GM19372 (cell line): ENCODE data around the gene CATSPERD.
"Not testable (repeated sequence)": the region's sequence is repeated elsewhere in the genome, so short reads cannot be mapped to it uniquely, and the experiment has no call there.

Experiments used
- ATAC-seq: cut with Tn5 transposase; IDR thresholded peaks from one replicate; pipeline ENCODE4 v1.9.1; 2021; ENCODE audit warnings: mild to moderate bottlenecking, low read depth, moderate library complexity; ENCODE audit not compliant: unreplicated experiment

The CATSPERD gene

DNA sequence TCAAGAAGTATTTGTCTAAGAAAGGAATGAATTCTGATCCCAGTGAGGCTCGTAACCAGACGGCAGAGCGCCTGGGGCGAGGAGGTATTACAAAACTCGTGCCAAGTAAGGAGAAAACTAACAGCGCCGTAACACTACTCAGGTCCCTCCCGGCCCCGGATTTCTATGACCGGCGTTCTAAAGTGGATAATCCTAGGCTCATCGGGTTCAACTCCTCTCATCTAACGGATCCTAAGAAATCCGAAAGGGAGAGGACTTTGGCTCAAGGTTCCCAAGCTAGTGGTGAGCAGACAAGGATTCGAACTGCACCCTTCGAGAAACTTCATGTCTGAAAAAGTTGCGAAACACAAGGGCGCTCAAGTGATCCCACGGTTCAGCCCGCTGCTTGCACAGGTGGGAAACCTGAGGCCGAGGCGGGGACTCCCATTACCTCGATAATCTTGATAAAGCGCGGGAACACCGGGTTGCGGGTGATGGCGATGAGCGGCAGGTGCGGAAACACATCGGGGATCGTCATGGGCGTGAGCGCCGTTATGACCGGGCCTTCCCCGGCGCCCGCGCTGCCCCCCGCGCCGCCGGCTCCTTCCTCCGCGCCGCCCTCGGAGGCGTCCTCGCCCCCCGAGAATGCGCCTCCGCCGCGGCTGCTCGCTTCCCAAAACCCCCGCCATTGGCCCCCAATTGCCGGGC, 1.0 kb upstream of the CATSPERD start:
- peak; percentile 2 for ATAC-seq

DNA sequence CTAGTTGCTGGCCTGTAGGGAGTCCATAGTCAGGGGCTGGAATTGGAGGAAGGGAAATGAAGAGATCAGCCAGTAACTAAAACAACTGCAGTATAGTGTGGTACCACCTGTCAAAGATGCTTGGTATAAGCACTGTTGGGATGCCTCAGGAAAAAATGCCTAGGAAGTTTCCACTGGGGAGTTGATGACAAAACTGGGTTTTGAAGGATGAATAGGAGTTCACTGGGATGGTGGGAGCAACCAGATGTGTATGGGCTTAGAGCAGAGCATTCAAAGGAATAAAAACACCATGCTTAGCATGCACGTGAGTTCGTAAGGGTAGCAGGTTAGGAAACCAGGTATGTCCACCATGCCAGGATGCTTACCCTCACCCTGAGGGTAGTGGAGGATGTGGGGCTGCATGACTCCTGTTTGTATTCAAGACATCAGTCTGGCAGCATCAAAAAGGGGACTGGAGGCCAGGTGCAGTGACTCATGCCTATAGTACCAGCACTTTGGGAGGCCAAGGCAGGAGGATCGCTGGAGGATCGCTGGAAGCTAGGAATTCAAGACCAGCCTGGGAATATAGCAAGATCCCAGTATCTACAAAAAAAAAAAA, 7.1 kb downstream of the CATSPERD start:
- ATAC-seq = no peak

DNA sequence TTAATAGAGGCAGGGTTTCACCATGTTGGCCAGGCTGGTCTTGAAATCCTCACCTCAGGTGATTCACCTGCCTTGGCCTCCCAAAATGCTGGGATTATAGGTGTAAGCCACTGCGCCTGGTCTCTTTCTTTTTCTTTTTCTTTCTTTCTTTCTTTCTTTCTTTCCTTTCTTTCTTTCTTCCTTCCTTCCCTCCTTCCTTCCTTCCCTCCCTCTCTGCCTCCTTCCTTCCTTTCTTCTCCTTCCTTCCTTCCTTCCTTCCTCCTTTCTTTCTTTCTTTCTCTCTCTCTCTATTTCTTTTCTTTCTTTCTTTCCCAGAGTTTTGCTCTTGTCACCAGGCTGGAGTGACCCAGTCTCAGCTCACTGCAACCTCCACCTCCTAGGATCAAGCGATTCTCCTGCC, 12.7 kb downstream of the CATSPERD start:
- ATAC-seq = not testable (repeated sequence)

DNA sequence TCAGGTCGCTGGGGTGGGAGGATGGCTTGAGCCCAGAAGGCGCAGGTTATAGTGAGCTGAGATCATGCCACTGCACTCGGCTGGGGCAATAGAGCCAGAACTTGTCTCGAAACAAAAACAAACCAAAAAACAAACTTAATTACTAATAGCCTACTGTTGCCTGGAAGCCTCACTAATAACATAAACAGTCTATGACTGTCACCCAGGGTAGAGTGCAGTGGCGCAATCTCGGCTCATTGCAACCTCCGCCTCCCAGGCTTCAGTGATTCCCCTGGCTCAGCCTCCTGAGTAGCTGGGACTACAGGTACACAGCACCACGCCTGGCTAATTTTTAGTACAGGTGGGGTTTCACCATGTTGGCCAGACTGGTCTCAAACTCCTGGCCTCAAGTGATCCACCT, 18.0 kb downstream of the CATSPERD start:
- ATAC-seq = no peak

DNA sequence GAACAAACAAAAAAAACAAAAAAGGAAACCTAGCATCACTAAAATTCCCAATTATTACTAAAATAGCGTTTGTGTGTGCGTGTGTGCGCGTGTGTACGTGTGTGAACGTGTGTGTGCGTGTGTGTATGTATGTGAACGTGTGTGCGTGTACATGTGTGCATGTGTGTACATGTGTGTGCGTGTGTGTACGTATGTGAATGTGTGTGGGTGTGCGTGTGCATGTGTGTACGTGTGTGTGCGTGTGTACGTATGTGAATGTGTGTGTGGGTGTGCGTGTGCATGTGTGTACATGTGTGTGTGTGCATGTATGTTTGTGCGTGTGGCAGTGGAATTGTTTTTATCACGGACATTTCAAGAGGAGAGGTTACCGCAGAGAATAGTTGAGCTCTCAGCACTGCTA, 21.6 kb downstream of the CATSPERD start:
- no peak for ATAC-seq

DNA sequence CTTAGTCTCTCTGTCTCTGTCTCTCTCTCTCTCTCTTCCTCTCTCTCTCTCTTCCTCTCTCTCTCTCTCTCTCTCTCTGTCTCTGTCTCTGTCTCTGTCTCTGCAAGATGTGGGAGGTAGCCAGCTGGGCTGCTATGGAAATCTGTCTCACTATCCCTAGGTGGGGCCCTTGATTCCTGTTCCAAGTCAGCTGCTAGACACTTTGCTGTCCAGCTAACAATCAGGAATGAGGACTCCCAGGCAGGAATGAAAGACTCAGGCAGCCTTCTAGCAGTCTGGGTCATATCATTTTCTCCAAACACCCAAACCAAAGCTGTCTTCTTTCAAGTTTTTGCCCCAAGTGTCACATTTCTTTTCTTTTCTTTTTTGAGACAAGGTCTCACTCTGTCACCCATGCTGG, 23.2 kb downstream of the CATSPERD start:
- no peak for ATAC-seq

DNA sequence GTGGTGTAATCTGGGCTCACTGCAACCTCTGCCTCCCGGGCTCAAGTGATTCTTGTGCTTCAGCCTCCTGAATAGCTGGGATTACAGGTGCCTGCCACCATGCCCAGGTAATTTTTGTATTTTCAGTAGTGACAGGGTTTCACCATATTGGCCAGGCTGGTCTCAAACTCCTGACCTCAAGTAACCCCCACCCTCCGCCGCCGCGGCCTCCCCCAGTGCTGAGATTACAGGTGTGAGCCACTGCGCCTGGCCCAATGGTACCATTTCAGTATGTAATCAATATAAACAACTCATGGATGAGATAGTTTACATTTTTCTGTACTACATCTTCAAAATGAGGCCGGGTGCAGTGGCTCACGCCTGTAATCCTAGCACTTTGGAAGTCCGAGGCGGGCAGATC, 24.6 kb downstream of the CATSPERD start:
- not testable (repeated sequence) for ATAC-seq

DNA sequence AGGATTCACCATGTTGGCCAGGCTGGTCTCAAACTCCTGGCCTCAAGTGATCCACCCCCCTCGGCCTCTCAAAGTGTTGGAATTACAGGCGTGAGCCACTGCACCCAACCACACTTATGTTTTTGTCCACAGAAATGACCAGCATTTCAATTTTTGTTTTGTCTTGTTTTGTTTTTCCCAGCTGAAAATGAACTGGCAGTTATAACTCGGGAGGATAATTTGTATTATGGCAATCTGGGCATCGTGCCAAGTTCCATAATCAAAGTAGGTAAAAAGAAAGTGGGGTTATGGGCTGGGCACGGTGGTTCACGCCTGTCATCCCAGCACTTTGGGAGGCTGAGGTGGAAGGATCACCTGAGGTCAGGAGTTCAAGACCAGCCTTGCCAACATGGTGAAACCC, 28.5 kb downstream of the CATSPERD start:
- not testable (repeated sequence) for ATAC-seq

DNA sequence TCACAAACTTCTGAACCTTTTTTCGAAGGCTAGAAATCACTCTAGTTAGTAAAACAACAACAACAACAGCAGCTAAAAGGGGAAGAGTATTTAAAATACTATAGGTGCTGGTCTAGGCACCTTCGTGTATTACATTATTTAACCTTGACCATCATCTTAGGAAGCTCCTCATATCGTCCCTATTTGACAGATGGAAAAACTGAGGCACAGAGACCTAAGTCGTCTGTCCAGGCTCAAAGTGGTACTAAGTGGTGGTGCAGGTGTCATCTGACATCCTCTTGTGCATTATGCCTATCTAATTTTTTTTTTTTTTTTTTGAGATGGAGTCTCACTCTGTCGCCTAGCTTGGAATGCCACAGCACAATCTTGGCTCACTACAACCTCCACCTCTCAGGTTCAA, 29.1 kb downstream of the CATSPERD start:
- ATAC-seq = no peak

DNA sequence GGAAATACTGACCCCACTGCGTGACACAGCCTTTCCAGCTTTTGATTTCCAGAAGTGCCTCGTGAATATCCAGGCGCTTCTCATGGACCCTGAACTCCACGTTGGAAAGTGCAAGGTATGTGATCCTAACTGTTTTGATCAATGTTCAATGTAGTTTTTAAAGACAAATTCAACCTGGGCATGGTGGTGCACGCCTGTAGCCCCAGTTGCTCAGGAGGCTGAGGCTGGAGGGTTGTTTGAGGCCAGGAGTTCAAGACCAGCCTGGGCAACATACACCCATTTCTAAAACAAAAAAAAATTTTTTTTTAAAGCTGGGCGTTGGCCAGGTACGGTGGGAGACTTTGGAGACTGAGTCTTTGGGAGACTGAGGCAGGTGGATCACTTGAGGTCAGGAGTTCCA, 31.3 kb downstream of the CATSPERD start:
- ATAC-seq = no peak

DNA sequence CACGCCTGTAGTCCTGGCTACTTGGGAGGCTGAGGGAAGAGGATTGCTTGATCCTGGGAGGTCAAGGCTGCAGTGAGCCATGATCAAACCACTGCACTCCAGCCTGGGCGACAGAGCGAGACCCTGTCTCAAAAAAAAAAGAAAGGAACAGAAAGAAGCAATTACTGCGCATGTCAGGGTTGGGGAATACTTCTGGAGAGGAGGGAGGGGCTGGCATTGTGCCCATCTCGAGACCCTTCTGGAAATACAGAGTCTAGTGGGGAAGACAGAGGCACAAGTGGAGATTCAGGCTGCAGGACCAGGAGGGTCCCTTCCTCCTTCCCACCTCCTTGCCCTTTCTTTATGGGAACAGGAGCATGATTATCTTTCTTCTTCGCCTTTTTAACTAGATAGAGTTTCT, 33.3 kb downstream of the CATSPERD start:
- no peak for ATAC-seq

DNA sequence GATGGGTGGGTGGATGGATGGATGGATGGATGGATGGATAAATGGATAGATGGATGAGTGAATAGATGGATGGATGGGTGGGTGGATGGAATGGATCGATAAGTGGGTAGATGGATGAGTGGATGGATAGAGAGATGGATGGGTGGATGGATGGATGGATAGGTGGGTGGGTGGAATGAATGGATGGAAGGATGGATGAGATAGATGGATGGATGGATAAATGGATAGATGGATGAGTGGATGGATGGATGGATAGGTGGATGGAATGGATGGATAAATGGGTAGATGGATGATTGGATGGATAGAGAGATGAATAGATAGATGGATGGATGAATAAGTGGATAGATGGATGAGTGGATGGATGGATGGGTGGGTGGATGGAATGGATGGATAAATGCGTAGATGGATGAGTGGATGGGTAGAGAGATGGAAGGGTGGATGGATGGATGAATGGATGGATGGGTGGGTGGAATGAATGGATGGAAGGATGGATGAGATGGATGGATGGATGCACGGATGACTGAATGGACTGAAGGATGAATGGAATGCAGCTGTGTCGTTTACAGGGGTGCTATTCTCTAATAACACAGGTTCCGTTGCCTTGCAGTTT, 42.3 kb downstream of the CATSPERD start:
- ATAC-seq = no peak

DNA sequence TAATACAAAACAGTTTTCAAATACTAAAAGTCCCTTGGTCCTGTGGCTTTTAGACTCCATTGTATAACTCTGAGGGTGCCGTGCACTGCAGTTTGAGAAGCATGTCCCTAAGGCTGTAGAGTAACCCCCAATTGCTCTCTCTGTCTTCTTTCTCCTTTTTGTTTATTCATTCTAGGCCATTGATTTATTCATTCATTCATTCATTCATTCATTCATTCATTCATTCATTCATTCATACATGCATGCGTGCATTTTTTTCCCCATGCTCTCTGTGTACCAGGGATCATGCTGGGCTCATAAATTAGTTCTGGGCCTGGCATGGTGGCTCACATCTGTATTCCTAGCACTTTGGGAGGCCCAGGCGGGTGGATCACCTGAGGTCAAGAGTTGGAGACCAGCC, 44.8 kb downstream of the CATSPERD start:
- no peak for ATAC-seq

DNA sequence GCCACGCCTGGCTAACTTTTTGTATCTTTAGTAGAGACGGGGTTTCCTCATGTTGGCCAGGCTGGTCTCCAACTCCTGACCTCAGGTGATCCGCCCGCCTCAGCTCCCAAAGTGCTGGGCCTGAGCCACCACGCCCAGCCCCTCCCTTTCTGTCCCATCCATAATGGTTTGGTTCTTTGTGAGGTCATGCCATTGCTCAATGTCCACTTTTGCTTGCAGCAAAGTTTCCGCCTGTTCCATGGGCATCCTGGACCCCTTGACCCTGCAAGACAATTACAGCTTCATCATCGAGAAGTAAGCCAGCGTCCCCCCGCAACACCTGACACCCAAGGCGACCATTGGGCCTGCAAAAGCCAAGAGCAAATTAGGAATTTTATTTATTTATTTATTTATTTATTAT, 47.5 kb downstream of the CATSPERD start:
- ATAC-seq = no peak

DNA sequence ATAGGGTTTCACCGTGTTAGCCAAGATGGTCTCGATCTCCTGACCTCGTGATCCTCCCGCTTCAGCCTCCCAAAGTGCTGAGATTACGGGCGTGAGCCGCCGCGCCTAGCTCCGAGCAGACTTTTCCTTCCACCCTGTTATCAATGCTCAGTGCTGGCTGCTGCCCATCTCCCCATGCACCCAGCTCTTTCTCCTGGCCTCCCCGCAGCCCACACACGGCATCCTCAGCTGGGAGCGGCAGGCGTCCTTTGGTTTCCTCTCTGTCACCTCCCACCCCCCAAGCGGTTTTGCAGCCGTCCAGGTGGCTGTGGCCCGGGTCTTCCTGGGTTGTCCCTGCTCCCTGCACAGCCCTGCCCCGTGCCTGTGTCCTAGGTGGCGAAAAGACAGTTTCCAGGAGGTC, 52.0 kb downstream of the CATSPERD start:
- ATAC-seq = no peak

DNA sequence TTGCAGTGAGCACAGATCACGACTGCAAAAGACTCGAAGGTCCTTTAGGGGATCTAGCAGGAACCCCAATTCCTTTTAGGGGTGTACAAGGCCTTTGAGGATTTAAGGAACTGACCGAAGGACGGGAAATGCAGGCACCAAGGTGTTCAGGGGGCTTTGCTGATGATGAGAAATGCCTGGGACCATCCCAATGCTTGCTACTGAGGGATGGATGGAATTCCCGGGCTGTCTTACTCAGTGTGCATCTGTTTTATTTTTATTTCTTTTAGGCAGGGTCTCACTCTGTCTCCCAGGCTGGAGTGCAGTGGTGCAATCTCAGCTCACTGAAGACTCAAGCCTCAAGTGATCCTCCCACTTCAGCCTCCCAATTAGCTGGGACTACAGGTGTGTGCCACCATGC, 52.8 kb downstream of the CATSPERD start:
- ATAC-seq = no peak

DNA sequence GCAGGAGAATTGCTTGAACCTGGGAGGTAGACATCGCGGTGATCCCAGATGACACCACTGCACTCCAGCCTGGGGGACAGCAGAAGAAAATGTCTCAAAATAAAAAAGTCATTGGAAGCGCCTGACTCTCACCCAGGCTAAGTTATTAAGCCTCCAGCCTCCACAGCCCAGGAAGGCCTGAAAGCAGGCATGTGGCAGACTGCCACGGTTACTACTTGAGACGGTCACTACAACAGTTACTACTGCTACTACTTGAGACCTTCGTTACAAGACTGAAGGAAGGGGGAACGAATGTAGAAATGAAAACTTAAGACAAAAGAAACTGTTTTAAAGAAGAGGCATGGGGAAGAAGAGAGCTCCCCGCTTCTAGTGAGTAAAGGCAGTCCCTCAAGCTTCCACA, 54.5 kb downstream of the CATSPERD start:
- ATAC-seq = no peak

DNA sequence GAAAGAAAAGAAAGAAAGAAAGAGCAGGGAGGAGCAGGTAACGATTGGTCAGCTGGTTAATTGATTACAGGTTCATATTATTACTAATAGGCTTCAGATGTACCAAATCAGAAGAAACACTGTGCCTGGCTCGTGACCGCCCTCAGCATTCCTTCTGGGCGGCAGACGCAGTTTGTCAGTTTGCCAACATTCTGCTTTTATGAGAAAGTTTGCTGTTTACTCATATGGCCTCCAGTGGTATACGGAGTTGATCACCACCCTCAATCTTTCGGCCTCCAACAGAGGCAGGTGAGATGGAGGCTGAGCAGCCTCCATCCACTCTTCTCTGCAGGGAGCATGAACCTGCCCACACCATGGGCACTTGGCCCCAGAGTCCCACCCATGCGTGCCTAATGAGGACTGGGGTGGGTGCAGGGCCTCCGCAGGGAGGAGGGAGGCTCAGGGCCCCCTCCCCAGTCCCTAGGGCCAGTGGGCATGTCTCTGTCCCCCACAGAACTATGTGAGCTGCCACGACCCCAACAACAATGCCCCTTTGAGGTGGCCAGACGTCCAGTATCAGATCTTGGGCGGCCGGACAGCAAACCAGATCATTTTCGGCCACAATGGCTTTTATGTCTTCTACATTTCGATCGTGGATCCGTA, 55.4 kb downstream of the CATSPERD start:
- no peak for ATAC-seq

DNA sequence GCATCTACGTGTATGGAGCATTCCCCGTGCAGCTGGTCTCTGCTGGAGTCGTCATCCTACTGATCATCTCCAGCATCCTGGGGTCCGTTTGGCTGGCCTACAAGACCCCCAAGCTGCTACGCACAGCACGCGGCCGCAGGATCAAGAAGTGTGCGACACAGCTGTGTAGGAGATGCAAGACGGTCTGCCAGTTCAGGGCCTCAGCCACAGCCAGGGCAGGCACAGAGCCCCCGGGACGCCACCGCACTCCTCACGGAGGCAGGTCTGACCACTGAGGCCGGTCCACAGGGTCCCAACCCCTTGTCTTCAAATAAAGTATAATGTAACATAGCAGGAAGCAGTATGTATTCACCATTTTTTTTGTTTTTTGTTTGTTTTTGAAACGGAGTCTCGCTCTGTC, 58.0 kb downstream of the CATSPERD start:
- ATAC-seq = no peak

DNA sequence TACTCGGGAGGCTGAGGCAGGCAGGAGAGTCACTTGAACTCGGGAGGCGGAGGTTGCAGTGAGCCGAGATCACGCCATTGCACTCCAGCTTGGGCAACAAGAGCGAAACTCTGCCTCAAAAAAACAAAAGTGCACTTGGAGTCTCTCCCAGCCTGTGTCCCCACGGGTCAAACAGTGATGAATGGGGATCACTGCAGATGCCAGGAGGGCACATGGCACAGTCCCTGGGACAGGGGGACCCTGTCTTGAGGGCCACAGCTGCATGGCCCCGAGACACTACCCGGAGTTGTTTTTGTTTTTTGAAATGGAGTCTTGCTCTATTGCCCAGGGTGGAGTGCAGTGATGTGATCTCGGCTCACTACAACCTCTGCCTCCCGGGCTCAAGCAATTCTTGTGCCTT, 60.5 kb downstream of the CATSPERD start:
- ATAC-seq = not testable (repeated sequence)

DNA sequence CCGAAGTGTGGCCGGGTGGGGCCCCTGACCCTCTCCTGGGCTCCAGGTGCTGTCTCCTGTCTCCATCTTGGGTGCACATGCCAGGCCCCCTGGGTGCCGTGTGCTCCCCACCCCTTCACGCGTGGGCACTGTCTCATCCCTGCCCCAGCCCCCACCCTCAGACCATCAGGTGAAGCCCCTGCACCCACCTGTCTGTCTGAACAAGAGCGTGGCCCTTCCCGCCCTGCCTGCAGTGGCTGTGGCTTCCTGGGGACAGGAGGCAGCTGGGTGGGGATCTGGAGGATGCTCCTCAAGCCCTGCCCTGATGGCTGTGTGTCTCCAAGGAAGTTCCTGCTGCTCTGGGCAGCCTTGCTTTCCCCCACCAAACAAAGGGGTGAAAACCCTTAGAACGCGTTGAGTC, 61.9 kb downstream of the CATSPERD start:
- ATAC-seq = no peak
